PFSK-1 (cell line): ENCODE results near the gene FGGY.

Experiments
- POLR2AphosphoS5 ChIP-seq: IDR thresholded peaks from 2 replicates; pipeline ENCODE4 v1.6.1; 2012; ENCODE audit warnings: low read depth, mild to moderate bottlenecking, control low read depth, low read length, moderate library complexity
- TAF1 ChIP-seq: IDR thresholded peaks from 2 replicates; pipeline ENCODE4 v1.6.1; 2012; ENCODE audit warnings: low read length, control low read depth, borderline replicate concordance; ENCODE audit not compliant: insufficient read depth
- TF ChIP-seq, protein P1 (sequence below), 2 experiments: IDR thresholded peaks; 2 replicates each; pipeline versions ENCODE4 v1.6.1 to v1.8.0; 2011 to 2012; ENCODE audit warnings: low read depth in 2 of 2, low read length in 2 of 2, control low read depth in 1 of 2, inconsistent platforms in 1 of 2, mild to moderate bottlenecking in 1 of 2, moderate library complexity in 1 of 2; ENCODE audit not compliant: insufficient read depth in 1 of 2

DNA sequence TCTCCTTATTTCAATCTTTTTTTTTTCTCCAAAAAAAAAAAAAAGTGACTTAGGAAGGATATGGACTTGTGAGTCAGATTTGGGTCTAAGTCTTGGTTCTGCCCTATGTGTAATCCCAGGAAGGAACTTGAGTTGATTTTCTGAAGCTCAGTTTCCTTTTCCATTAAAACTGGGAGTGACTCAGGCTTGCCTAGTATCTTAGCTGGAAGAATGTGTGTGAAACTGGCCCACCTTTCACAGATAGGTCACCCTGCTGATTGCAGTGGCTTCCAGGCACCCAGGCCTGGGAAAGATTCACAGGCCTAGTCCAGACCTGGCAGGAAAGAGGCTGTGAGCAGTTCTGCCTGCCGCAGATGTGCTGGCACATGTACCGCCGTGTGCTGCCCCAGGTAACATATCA lies 299.5 kb downstream of the FGGY start:
- no peak for TF ChIP-seq TAF1
- TF ChIP-seq POLR2AphosphoS5 = no peak
- TF ChIP-seq, protein P1, sequence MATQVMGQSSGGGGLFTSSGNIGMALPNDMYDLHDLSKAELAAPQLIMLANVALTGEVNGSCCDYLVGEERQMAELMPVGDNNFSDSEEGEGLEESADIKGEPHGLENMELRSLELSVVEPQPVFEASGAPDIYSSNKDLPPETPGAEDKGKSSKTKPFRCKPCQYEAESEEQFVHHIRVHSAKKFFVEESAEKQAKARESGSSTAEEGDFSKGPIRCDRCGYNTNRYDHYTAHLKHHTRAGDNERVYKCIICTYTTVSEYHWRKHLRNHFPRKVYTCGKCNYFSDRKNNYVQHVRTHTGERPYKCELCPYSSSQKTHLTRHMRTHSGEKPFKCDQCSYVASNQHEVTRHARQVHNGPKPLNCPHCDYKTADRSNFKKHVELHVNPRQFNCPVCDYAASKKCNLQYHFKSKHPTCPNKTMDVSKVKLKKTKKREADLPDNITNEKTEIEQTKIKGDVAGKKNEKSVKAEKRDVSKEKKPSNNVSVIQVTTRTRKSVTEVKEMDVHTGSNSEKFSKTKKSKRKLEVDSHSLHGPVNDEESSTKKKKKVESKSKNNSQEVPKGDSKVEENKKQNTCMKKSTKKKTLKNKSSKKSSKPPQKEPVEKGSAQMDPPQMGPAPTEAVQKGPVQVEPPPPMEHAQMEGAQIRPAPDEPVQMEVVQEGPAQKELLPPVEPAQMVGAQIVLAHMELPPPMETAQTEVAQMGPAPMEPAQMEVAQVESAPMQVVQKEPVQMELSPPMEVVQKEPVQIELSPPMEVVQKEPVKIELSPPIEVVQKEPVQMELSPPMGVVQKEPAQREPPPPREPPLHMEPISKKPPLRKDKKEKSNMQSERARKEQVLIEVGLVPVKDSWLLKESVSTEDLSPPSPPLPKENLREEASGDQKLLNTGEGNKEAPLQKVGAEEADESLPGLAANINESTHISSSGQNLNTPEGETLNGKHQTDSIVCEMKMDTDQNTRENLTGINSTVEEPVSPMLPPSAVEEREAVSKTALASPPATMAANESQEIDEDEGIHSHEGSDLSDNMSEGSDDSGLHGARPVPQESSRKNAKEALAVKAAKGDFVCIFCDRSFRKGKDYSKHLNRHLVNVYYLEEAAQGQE (IDR thresholded peaks at IDR 0.05; ENCODE audit: insufficient read depth in 1 of 2, low read depth in 2 of 2, low read length in 2 of 2) = no peak
